ENCODE data around the gene TNNI2. TPM values are rescaled to one million over a fixed set of nuclear protein-coding genes. Genes with fewer than 3 reads are reported as not detected.

The TNNI2 gene
- total and polyA plus RNA-seq, 10 donors = 2.3 to 21.8 (median 6.7) TPM

DNA sequence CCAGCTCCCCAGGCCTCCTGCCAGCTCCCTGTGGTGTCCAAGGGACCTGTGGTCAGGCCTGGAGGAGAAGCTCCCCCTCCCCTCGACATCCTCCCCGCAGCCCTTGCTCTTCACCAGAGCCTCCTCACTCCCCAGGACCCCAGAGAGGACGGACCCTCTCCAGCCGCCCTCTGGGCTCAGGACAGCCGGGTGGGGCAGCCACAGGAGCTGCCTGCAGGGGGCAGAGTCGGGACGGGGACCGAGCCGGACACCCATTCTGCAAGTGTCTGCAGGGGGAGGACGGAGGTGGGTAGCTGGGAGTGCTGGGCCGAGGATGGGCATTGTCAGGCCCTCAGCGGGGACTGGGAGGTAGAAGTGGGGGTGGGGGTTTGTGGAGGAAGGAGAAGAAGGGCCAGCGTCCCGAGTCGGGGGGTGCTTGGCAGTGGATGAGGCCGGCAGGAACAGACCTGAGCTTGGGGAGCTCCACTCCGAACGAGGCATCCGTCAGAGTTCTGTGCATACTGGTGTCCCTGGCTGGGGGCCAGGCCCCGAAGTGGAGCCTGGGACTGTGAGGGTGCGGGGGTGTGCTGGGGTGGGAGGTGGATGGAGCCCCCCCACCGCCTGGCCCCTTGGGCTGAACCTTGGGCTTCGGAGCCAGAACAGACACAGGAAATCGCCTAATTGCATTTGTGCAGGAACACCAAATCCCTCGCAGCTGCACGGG is 37.7 kb downstream of the TNNI2 start:
- H3K4me3 ChIP-seq = peak overlapping the region in 3 of 8 donors; percentile 23 to 71 (median 27)
- no peaks in the 10 kb centered on the region for H3K27me3 ChIP-seq (replicated peaks in 1 of 7)
- H3K9me3 ChIP-seq = no peaks in the 10 kb centered on the region
- peaks cover 29 to 96% (median 67%) of the 10 kb centered on the region in 6 donors for H3K4me1 ChIP-seq
- WGBS, 5 donors = 45 to 61% (median 54%) methylated on average over 25 to 26 of the region's 26 CpGs
- peak; percentile 87 for DNase-seq
- TF ChIP-seq, protein P1, sequence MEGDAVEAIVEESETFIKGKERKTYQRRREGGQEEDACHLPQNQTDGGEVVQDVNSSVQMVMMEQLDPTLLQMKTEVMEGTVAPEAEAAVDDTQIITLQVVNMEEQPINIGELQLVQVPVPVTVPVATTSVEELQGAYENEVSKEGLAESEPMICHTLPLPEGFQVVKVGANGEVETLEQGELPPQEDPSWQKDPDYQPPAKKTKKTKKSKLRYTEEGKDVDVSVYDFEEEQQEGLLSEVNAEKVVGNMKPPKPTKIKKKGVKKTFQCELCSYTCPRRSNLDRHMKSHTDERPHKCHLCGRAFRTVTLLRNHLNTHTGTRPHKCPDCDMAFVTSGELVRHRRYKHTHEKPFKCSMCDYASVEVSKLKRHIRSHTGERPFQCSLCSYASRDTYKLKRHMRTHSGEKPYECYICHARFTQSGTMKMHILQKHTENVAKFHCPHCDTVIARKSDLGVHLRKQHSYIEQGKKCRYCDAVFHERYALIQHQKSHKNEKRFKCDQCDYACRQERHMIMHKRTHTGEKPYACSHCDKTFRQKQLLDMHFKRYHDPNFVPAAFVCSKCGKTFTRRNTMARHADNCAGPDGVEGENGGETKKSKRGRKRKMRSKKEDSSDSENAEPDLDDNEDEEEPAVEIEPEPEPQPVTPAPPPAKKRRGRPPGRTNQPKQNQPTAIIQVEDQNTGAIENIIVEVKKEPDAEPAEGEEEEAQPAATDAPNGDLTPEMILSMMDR (IDR thresholded peaks at IDR 0.05 in 8 of 11, conservative IDR thresholded peaks at IDR 0.05 in 3 of 11) = peak; percentile 15 to 74 (median 58)
- TF ChIP-seq POLR2A (IDR thresholded peaks at IDR 0.05) (no peak), POLR2AphosphoS5 (IDR thresholded peaks at IDR 0.05) (peak in 2 of 3 donors; percentile 50 to 56)
- H3K27ac ChIP-seq = peak overlapping the region in 6 of 8 donors; percentile 32 to 86 (median 77)
- peaks cover 0 to 69% (median 9%) of the 10 kb centered on the region in 6 donors for H3K36me3 ChIP-seq
- intact Hi-C loops (cut with DNase I; ENCODE audit: low total_unique reads) = no loop called here

- Histone ChIP-seq H3K27me3 (replicated peaks in 1 of 7) (no peaks in the 10 kb centered on the region), H3K4me1 (peaks cover 37 to 96% (median 76%) of the 10 kb centered on the region in 6 donors), H3K9me3 (no peaks in the 10 kb centered on the region), H3K4me3 (peak overlapping the region in 1 of 8 donors; percentile 71), H3K36me3 (peaks cover 0 to 79% (median 12%) of the 10 kb centered on the region in 6 donors), H3K27ac (peak overlapping the region in 5 of 8 donors; percentile 44 to 86 (median 76))
- DNase-seq = peak; percentile 79
- TF ChIP-seq POLR2A (IDR thresholded peaks at IDR 0.05) = no peak
- TF ChIP-seq POLR2AphosphoS5 (IDR thresholded peaks at IDR 0.05) = peak in 2 of 3 donors; percentile 44 to 51
- TF ChIP-seq, protein P1 (IDR thresholded peaks at IDR 0.05 in 8 of 11, conservative IDR thresholded peaks at IDR 0.05 in 3 of 11) = no peak
- 59 to 70% (median 60%) methylated on average over 28 to 33 of the region's 33 CpGs for WGBS, 5 donors
- intact Hi-C loops (cut with DNase I; ENCODE audit: low total_unique reads) = no loop called here
Measured at GRCh38 chr11:1877211-1878136, 38.7 kb downstream of the TNNI2 start.

DNA sequence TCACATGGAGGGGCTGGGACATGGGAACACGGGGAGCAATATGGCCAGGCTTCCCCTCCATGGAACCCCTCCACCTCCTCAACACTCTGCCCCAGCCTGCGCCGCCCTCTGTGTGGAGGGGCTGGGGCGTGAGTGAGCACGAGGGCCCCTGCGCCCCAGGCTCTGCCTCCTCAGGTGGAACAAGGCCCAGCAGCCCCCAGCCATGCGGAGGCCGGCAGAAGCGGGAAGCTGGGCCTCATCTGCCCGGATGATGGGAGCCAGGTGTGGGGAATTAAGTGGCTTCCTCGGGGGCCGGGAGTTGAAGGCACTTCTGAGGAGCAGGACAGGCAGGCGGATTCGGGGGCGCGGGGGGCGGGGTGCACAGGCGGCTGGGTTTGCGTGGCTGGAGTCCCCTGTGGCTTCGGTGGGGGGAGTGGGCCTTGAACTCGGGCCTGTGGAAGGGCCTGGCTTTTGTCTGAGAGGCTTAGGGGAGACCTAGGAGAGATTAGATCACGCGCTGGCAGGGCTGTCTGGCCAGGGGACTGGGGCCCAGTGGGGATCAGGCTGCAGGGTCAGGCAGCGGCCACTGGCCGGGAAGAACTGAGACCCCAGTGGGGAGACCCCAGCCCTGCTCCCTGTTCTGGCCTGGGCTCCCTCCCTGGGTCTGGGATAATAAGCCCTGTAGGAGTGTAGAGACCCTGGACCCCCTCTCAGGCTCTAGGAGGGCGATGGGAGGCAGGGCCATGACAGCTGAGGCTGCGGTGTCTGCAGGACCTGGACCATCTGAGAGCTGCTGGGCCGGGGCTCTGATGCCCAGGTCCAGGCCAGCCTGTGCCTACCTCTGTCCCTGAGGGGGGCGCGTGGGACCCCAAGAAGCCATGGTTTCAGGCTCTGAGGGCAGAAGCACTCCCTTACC is 39.6 kb downstream of the TNNI2 start:
- Histone ChIP-seq H3K36me3 (peaks cover 0 to 88% (median 19%) of the 10 kb centered on the region in 6 donors), H3K4me3 (peak overlapping the region in 1 of 8 donors; percentile 71), H3K9me3 (no peaks in the 10 kb centered on the region), H3K27me3 (replicated peaks in 1 of 7) (no peaks in the 10 kb centered on the region), H3K4me1 (peaks cover 37 to 95% (median 78%) of the 10 kb centered on the region in 6 donors), H3K27ac (peak overlapping the region in 5 of 8 donors; percentile 6 to 86 (median 76))
- peak; percentile 75 for DNase-seq
- intact Hi-C loops (cut with DNase I; ENCODE audit: low total_unique reads) = no loop called here
- TF ChIP-seq POLR2AphosphoS5 (IDR thresholded peaks at IDR 0.05) = peak in 1 of 3 donors; percentile 40
- TF ChIP-seq POLR2A (IDR thresholded peaks at IDR 0.05) = no peak
- 83 to 92% (median 86%) methylated on average over 18 to 30 of the region's 30 CpGs for WGBS, 5 donors

Data from spleen (tissue), 11 donors.